A549 (cell line): ENCODE results near the gene FOXO3. TPM values are rescaled to one million over a fixed set of nuclear protein-coding genes. Genes with fewer than 3 reads are reported as not detected.

ENCODE experiments used
- ATAC-seq, 2 experiments: fragments of 200-7000 bp in 1 of 2; fragments of >200 bp in 1 of 2; cut with Nextera tagmentation in 1 of 2; cut with Tn5 transposase in 1 of 2; 3 replicates each; pipeline versions ENCODE4 v1.8.0 to v1.9.1; 2018 to 2020; ENCODE audit warnings: mild to moderate bottlenecking in 1 of 2, moderate library complexity in 1 of 2
- CTCF ChIA-PET: fragments of 300-600 bp; sonication (Branson Sonifier 250); formaldehyde crosslinking; extraction: SDS; loops from one replicate; lab custom pipeline; 2021; ENCODE audit warnings: antibody characterized with exemption, inconsistent platforms; lab: Yijun Ruan, JAX
- POLR2A ChIA-PET: fragments of 350-600 bp; formaldehyde crosslinking; extraction: SDS; loops from one replicate; lab custom pipeline; 2021; ENCODE audit warnings: antibody characterized with exemption, inconsistent platforms; lab: Yijun Ruan, JAX
- DNase-seq, 2 experiments: peaks; one replicate each; pipeline versions ENCODE4 v3.0.0 to v3.0.0-alpha.2; 2011 to 2016; ENCODE audit warnings: low read depth in 1 of 2, low spot score in 1 of 2
- FAIRE-seq: peaks from 2 replicates; lab custom pipeline; 2011; peaks lifted over from hg19 to GRCh38; lab: Jason Lieb, UNC
- H3K27ac ChIP-seq, 2 experiments: fragments of >200 bp; sonication (Bioruptor Twin); formaldehyde crosslinking; 3 replicates each; pipeline ENCODE4 v1.5.1; 2016 to 2017
- H3K4me1 ChIP-seq: fragments of >200 bp; sonication (Bioruptor Twin); formaldehyde crosslinking; 3 replicates; pipeline ENCODE4 v1.6.1; 2016
- H3K4me2 ChIP-seq: fragments of >200 bp; sonication (Bioruptor Twin); formaldehyde crosslinking; 3 replicates; pipeline ENCODE4 v1.6.1; 2016
- H3K4me3 ChIP-seq: fragments of >200 bp; sonication (Bioruptor Twin); formaldehyde crosslinking; 3 replicates; pipeline ENCODE4 v1.5.1; 2016
- H3K9me3 ChIP-seq: fragments of >200 bp; sonication (Bioruptor Twin); formaldehyde crosslinking; 3 replicates; pipeline ENCODE4 v1.6.1; 2016
- BHLHE40 ChIP-seq: IDR thresholded peaks from 2 replicates; pipeline ENCODE4 v1.6.1; 2012; ENCODE audit warnings: low read depth, low read length, inconsistent platforms
- EP300 ChIP-seq, 2 experiments: fragments of >200 bp; sonication (Bioruptor Twin); formaldehyde crosslinking; IDR thresholded peaks; 2 replicates in 1 of 2; 3 replicates in 1 of 2; pipeline ENCODE4 v1.6.1; 2016 to 2017
- HOXB5 ChIP-seq: fragments of 250-450 bp; sonication (Bioruptor Pico); IDR thresholded peaks from 2 replicates; pipeline ENCODE4 v1.5.0; 2020; ENCODE audit warnings: mild to moderate bottlenecking, moderate library complexity
- MAFK ChIP-seq: fragments of 450-650 bp; IDR thresholded peaks from 2 replicates; pipeline ENCODE4 v1.6.1; 2014; ENCODE audit not compliant: partially characterized antibody
- RARB ChIP-seq: fragments of 250-450 bp; sonication (Bioruptor Pico); IDR thresholded peaks from 2 replicates; pipeline ENCODE4 v1.8.0; 2021; ENCODE audit warnings: mild to moderate bottlenecking, moderate library complexity
- WGBS: methylation state at CpG from one replicate; pipeline ENCODE4 v1.1.6; 2017; ENCODE audit errors: missing lambda C conversion rate; 5-methylcytosine and 5-hydroxymethylcytosine counted together
- polyA plus RNA-seq, 4 experiments: library from polyadenylated mRNA; depleted of rRNA in 3 of 4; stranded (reverse); fragments of >200 nt; fragmentation: RNase III in 1 of 4; extraction: RNeasy Plus Mini Kit Qiagen cat#74134 plus additional on column Dnase treatment in 1 of 4; gene quantifications; 2 replicates in 3 of 4; 3 replicates in 1 of 4; pipeline ENCODE4 v1.2.3, GENCODE V29; 2011 to 2017
- small RNA-seq, 6 experiments: library from RNA; depleted of rRNA; stranded (forward); fragments of <200 nt; gene quantifications; one replicate each; pipeline ENCODE3, GENCODE V24; 2012

Gene FOXO3
- polyA plus RNA-seq, 2 of the 4 experiments (the other 2 are of a cell fraction), result 4.6 to 7.5 TPM

GRCh38 chr6:108733706-108734265 lies 173.1 kb downstream of the FOXO3 start:
- ChIA-PET POLR2A (no interaction called here), CTCF (interaction anchor here (1.1 kb wide), 1 partner anchor 16 kb away, joined by 3 read pairs; no protein-coding TSS in a partner anchor)
- 100% methylated on average over 2 of the region's 2 CpGs for WGBS
- no peak for FAIRE-seq
- TF ChIP-seq EP300 (IDR thresholded peaks at IDR 0.05), result no peak
- TF ChIP-seq BHLHE40, result no peak
- TF ChIP-seq HOXB5 (CRISPR knock-in tag), result no peak
- no peak for TF ChIP-seq RARB (CRISPR knock-in tag)
- no peak for TF ChIP-seq MAFK
- no peak for ATAC-seq
- Histone ChIP-seq H3K4me1 (peaks cover 37% of the 10 kb centered on the region; the same call in 2 of the 3 replicates), H3K9me3 (no peaks in the 10 kb centered on the region), H3K4me3 (no peak overlapping the region), H3K27ac (no peak overlapping the region), H3K4me2 (no peak overlapping the region)
- no peak for DNase-seq

Small RNA genes within 50 kb of the gene (small RNA-seq; reads per million reads assigned to genes)
- gene AL391646.1, result 0 reads per million in 6 experiments
- gene SUMO2P8, result 0 reads per million in 6 experiments
